HepG2 (cell line): Measurements from ENCODE around the gene PLEKHA6. TPM values are rescaled to one million over a fixed set of nuclear protein-coding genes. Genes with fewer than 3 reads are reported as not detected.
A peak's percentile ranks its signal among the peaks of the same experiment; 100 is the strongest.

Experiments used
- ATAC-seq: fragments of 200-7000 bp; cut with Tn5 transposase; 3 replicates; pipeline ENCODE4 v1.9.1; 2020; ENCODE audit warnings: mild to moderate bottlenecking, moderate library complexity
- BruUV-seq: library from RNA; stranded (reverse); fragments of 400-500 nt; replicated peaks from 2 replicates; lab custom pipeline; 2021; lab: Mats Ljungman, UMichigan
- CTCF ChIA-PET: fragments of 300-600 bp; formaldehyde crosslinking; extraction: SDS; loops from one replicate; lab custom pipeline; 2021; ENCODE audit warnings: low total read pairs, inconsistent platforms, low intra/inter-chr PET ratio; lab: Yijun Ruan, JAX
- POLR2A ChIA-PET: fragments of 350-600 bp; sonication (Branson Sonifier 250); formaldehyde crosslinking; loops from one replicate; lab custom pipeline; 2020; ENCODE audit warnings: antibody characterized with exemption, inconsistent platforms; lab: Yijun Ruan, JAX
- DNase-seq: peaks from one replicate; pipeline ENCODE4 v3.0.0-alpha.2; 2015; ENCODE audit warnings: low spot score
- FAIRE-seq: peaks from 3 replicates; lab custom pipeline; 2011; peaks lifted over from hg19 to GRCh38; lab: Jason Lieb, UNC
- H2AFZ ChIP-seq: one replicate; pipeline ENCODE4 v1.6.1; 2011; ENCODE audit warnings: low read length, inconsistent platforms
- H3K27ac ChIP-seq: fragments of 300-600 bp; 3 replicates; pipeline ENCODE4 v1.8.0; 2011; ENCODE audit warnings: mixed run types, mild to moderate bottlenecking, mixed read lengths, low read length, inconsistent platforms; ENCODE audit not compliant: insufficient read depth; ENCODE audit errors: extremely low read length
- H3K27me3 ChIP-seq, 2 experiments: fragments of 200-600 bp in 1 of 2; 2 replicates in 1 of 2; 3 replicates in 1 of 2; pipeline versions ENCODE4 v1.6.0 to v1.8.0; 2011; ENCODE audit warnings: low read length in 2 of 2, mild to moderate bottlenecking in 2 of 2, moderate library complexity in 2 of 2, inconsistent platforms in 1 of 2; ENCODE audit not compliant: insufficient read depth in 2 of 2, control insufficient read depth in 1 of 2
- H3K36me3 ChIP-seq, 2 experiments: fragments of 200-600 bp in 1 of 2; replicated peaks in 1 of 2; 2 replicates in 1 of 2; 3 replicates in 1 of 2; pipeline versions ENCODE4 v1.5.1 to v1.8.0; 2011; ENCODE audit warnings: low read length in 2 of 2, inconsistent platforms in 1 of 2; ENCODE audit not compliant: insufficient read depth in 2 of 2, control insufficient read depth in 1 of 2
- H3K4me1 ChIP-seq: 2 replicates; pipeline ENCODE4 v1.5.1; 2012; ENCODE audit warnings: low read length, inconsistent platforms; ENCODE audit not compliant: insufficient read depth
- H3K4me2 ChIP-seq: 2 replicates; pipeline ENCODE4 v1.6.0; 2011; ENCODE audit warnings: low read depth, low read length, inconsistent platforms
- H3K4me3 ChIP-seq, 3 experiments: fragments of 200-600 bp in 1 of 3; sonication (generic), shearing (Covaris generic) in 1 of 3; replicated peaks in 1 of 3; 2 replicates each; pipeline ENCODE4 v1.5.1; 2011 to 2016; ENCODE audit warnings: low read length in 3 of 3, inconsistent platforms in 2 of 3, low read depth in 2 of 3, mild to moderate bottlenecking in 2 of 3, control low read depth in 1 of 3, mixed read lengths in 1 of 3; ENCODE audit not compliant: insufficient read depth in 1 of 3
- H3K79me2 ChIP-seq: one replicate; pipeline ENCODE4 v1.6.1; 2011; ENCODE audit warnings: low read length, inconsistent platforms; ENCODE audit not compliant: insufficient read depth
- H3K9ac ChIP-seq: 2 replicates; pipeline ENCODE4 v1.6.0; 2011; ENCODE audit warnings: mild to moderate bottlenecking, low read depth, low read length, inconsistent platforms; ENCODE audit not compliant: insufficient read depth
- H3K9me3 ChIP-seq: 2 replicates; pipeline ENCODE4 v1.5.1; 2012; ENCODE audit warnings: mild to moderate bottlenecking, low read length
- H4K20me1 ChIP-seq: 2 replicates; pipeline ENCODE4 v1.6.0; 2011; ENCODE audit warnings: inconsistent platforms, mild to moderate bottlenecking, low read length, moderate library complexity; ENCODE audit not compliant: insufficient read depth
- HNRNPLL ChIP-seq: fragments of 200-400 bp; formaldehyde crosslinking; IDR thresholded peaks from 2 replicates; pipeline ENCODE4 v1.6.1; 2017; ENCODE audit warnings: mild to moderate bottlenecking, low read depth, low read length; ENCODE audit not compliant: poor library complexity, severe bottlenecking
- PRMT3 ChIP-seq: sonication (generic); formaldehyde crosslinking; IDR thresholded peaks from 2 replicates; pipeline ENCODE4 v1.8.1; 2022; ENCODE audit warnings: low read depth, mild to moderate bottlenecking, moderate library complexity, missing genetic modification reagents, borderline replicate concordance
- SALL2 ChIP-seq: sonication (generic); formaldehyde crosslinking; IDR thresholded peaks from 2 replicates; pipeline ENCODE4 v1.8.1; 2023; ENCODE audit warnings: mild to moderate bottlenecking, missing genetic modification reagents, inconsistent platforms
- SAP130 ChIP-seq: IDR thresholded peaks from 2 replicates; pipeline ENCODE4 v1.6.1; 2016; ENCODE audit warnings: low read depth
- SMC3 ChIP-seq: IDR thresholded peaks from 2 replicates; pipeline ENCODE4 v1.6.1; 2011; ENCODE audit warnings: low read length, improper control_type of control experiment
- SSRP1 ChIP-seq: IDR thresholded peaks from 2 replicates; pipeline ENCODE4 v1.6.1; 2016; ENCODE audit warnings: control low read depth
- TOE1 ChIP-seq: sonication (generic); formaldehyde crosslinking; IDR thresholded peaks from 2 replicates; pipeline ENCODE4 v1.4.0; 2020; ENCODE audit warnings: mild to moderate bottlenecking, missing genetic modification reagents
- ZNF234 ChIP-seq: sonication (generic); formaldehyde crosslinking; conservative IDR thresholded peaks from 2 replicates; pipeline ENCODE4 v1.5.1; 2020; ENCODE audit warnings: mild to moderate bottlenecking, missing genetic modification reagents
- ZNF274 ChIP-seq: sonication (generic); formaldehyde crosslinking; IDR thresholded peaks from 2 replicates; pipeline ENCODE4 v1.5.1; 2020; ENCODE audit warnings: mild to moderate bottlenecking, missing genetic modification reagents
- ZNF709 ChIP-seq: sonication (generic); formaldehyde crosslinking; IDR thresholded peaks from 2 replicates; pipeline ENCODE4 v1.5.0; 2020; ENCODE audit warnings: mild to moderate bottlenecking, missing genetic modification reagents
- ZZZ3 ChIP-seq: sonication (generic); formaldehyde crosslinking; IDR thresholded peaks from 2 replicates; pipeline ENCODE4 v1.4.0; 2020; ENCODE audit warnings: missing genetic modification reagents, mild to moderate bottlenecking, borderline replicate concordance
- WGBS: methylation state at CpG from one replicate; pipeline ENCODE4 v1.1.6; 2017; ENCODE audit warnings: low lambda C conversion rate; 5-methylcytosine and 5-hydroxymethylcytosine counted together
- in situ Hi-C: cut with HindIII; loops from 2 replicates; pipeline ENCODE4 v1.10.0; 2017; ENCODE audit warnings: low pct_unique_long_range_greater_than_20kb; ENCODE audit not compliant: extremely low pct_ligation_motif_present
- intact Hi-C: fragments of 100-400 bp; cut with micrococcal nuclease; formaldehyde crosslinking; loops from one replicate; pipeline ENCODE4 v1.10.0; 2022; ENCODE audit not compliant: unreplicated experiment
- polyA plus RNA-seq, 8 experiments: library from polyadenylated mRNA; depleted of rRNA in 3 of 8; stranded (reverse) in 7 of 8; unstranded in 1 of 8; fragments of >200 nt; fragmentation: Illumina TruSeq in 4 of 8; extraction: Trizol in 4 of 8; gene quantifications; 2 replicates each; pipeline versions ENCODE4 v1.2.1 to v1.2.3, GENCODE V29; 2011 to 2016; ENCODE audit warnings: low read depth in 4 of 8, missing spikeins in 1 of 8, mixed read lengths in 1 of 8; ENCODE audit not compliant: insufficient read depth in 1 of 8
- total RNA-seq, 5 experiments: library from RNA; depleted of rRNA; stranded (reverse); fragments of >200 nt; fragmentation: Illumina TruSeq; extraction: Trizol; gene quantifications; 2 replicates each; pipeline ENCODE4 v1.2.3, GENCODE V29; 2016; ENCODE audit warnings: low read depth in 1 of 5
- TF ChIP-seq, protein P1 (sequence below): sonication (generic); formaldehyde crosslinking; IDR thresholded peaks from 2 replicates; pipeline ENCODE4 v1.5.0; 2020; ENCODE audit warnings: missing genetic modification reagents
- TF ChIP-seq, protein P2 (sequence below): sonication (generic); formaldehyde crosslinking; IDR thresholded peaks from 2 replicates; pipeline ENCODE4 v1.8.0; 2022; ENCODE audit warnings: mild to moderate bottlenecking, missing genetic modification reagents; ENCODE audit not compliant: insufficient replicate concordance

PLEKHA6 gene
- total and polyA plus RNA-seq, 2 of the 13 experiments (the other 11 are each of a cell fraction or from before 2014, with no cell fraction given): 5.3 to 11.4 TPM

DNA sequence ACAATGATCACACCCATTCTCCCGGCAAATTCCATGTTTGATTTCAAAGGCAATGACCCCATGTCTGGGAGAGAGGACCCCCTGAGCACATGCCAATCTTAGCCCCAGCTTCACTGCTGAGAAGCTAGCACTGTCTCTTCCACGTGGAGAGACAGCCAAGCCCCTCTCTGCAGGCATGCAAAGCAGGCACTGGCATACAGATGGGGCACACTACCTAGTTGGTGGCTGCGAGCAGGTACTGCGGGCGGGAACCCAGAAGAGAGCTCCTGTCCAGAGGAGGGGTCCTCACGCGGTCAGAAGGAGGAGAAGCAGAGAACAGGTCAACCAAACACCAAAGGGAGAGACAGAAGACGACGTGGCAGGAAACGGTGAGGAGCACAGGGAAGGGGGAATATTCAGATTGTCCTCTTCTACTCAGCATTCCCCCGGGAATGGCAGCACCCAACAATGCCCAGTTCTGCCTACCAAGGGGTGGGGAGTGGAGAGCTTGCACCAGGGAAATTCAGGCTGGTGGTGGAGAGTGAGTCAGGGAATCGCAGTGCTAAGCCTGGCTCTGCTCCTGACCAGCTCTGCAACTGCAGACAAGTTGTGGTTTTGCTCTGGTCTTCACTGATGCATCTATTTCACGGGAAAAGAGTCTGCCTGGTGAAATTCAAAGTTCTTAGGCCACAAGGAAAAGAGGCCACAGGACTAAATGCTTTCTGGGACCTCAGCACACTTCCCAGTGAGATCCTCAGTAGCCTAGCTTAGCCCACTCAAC is 97.8 kb downstream of the PLEKHA6 start:
- DNase-seq (no peak), FAIRE-seq (no peak), ATAC-seq (no peak)
- intact Hi-C loops (no loop called here), in situ Hi-C loops (loop anchor here (5.0 kb wide), 1 partner anchor 100 kb away; no protein-coding TSS in a partner anchor)
- WGBS: 86% methylated on average over 13 of the region's 13 CpGs
- no peak overlapping the region for H3K27ac ChIP-seq
- H3K4me1 ChIP-seq: peaks cover 34% of the 10 kb centered on the region
- peaks cover 13 to 38% of the 10 kb centered on the region in 2 experiments; a peak in 4 of 5 replicates for H3K36me3 ChIP-seq
- no peaks in the 10 kb centered on the region for H4K20me1 ChIP-seq
- TF ChIP-seq, protein P1, sequence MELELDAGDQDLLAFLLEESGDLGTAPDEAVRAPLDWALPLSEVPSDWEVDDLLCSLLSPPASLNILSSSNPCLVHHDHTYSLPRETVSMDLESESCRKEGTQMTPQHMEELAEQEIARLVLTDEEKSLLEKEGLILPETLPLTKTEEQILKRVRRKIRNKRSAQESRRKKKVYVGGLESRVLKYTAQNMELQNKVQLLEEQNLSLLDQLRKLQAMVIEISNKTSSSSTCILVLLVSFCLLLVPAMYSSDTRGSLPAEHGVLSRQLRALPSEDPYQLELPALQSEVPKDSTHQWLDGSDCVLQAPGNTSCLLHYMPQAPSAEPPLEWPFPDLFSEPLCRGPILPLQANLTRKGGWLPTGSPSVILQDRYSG (CRISPR knock-in tag): no peak
- TF ChIP-seq SMC3 (no peak), SALL2 (no peak), HNRNPLL (no peak)
- POLR2A ChIA-PET: no interaction called here
- no peak overlapping the region for H3K9ac ChIP-seq
- no peaks in the 10 kb centered on the region for H3K27me3 ChIP-seq
- no peak overlapping the region for H3K4me2 ChIP-seq
- no peak overlapping the region for H3K4me3 ChIP-seq
- H2AFZ ChIP-seq: no peak overlapping the region
- CTCF ChIA-PET: no interaction called here
- H3K9me3 ChIP-seq: no peaks in the 10 kb centered on the region
- BruUV-seq: no TSS peak
- H3K79me2 ChIP-seq: no peaks in the 10 kb centered on the region

DNA sequence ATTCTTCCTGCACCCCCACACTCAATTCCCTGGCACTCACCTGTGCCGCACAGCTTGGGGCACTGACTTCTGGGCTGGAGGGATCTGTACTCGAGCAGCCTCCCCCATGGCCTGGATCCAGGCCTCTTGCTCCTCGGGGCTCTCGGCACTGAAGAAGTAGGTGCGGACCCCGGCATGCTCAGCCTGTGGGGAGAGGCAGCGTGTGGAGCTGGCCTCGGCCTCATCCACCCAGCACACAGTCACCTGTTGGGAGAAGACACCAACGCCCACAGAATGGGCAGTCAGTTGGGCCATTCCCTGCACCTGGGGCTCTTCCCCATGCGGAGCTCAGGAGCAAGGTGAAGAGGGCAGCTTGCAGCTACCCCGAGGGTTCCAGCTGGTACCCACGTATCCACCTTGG is 98.5 kb downstream of the PLEKHA6 start:
- Histone ChIP-seq H3K9ac (no peak overlapping the region), H4K20me1 (no peaks in the 10 kb centered on the region), H3K36me3 (peaks cover 16 to 40% of the 10 kb centered on the region in 2 experiments; a peak in 4 of 5 replicates), H3K4me2 (no peak overlapping the region), H3K27me3 (no peaks in the 10 kb centered on the region), H3K79me2 (no peaks in the 10 kb centered on the region), H2AFZ (no peak overlapping the region), H3K4me3 (no peak overlapping the region), H3K9me3 (no peaks in the 10 kb centered on the region), H3K4me1 (peaks cover 27% of the 10 kb centered on the region), H3K27ac (no peak overlapping the region)
- DNase-seq: no peak
- POLR2A ChIA-PET: interaction anchor here (1.0 kb wide), 1 partner anchor 47 kb away, joined by 4 read pairs; the partner anchor contains the start of gene GOLT1A
- WGBS: 92% methylated on average over 6 of the region's 12 CpGs
- no TSS peak for BruUV-seq
- CTCF ChIA-PET: no interaction called here
- ATAC-seq: no peak
- intact Hi-C loops (no loop called here), in situ Hi-C loops (loop anchor here (5.0 kb wide), 1 partner anchor 101 kb away; no protein-coding TSS in a partner anchor)
- no peak for FAIRE-seq
- TF ChIP-seq TOE1 (no peak), ZNF709 (CRISPR knock-in tag) (0 out of 2 replicates have a peak, but pooled peaks have one; percentile 24), SSRP1 (CRISPR knock-in tag) (no peak), SAP130 (CRISPR knock-in tag) (no peak), ZNF234 (CRISPR knock-in tag) (no peak), ZNF274 (CRISPR knock-in tag) (0 out of 2 replicates have a peak, but pooled peaks have one; percentile 4), PRMT3 (CRISPR knock-in tag) (no peak), ZZZ3 (CRISPR knock-in tag) (no peak)
- TF ChIP-seq, protein P2, sequence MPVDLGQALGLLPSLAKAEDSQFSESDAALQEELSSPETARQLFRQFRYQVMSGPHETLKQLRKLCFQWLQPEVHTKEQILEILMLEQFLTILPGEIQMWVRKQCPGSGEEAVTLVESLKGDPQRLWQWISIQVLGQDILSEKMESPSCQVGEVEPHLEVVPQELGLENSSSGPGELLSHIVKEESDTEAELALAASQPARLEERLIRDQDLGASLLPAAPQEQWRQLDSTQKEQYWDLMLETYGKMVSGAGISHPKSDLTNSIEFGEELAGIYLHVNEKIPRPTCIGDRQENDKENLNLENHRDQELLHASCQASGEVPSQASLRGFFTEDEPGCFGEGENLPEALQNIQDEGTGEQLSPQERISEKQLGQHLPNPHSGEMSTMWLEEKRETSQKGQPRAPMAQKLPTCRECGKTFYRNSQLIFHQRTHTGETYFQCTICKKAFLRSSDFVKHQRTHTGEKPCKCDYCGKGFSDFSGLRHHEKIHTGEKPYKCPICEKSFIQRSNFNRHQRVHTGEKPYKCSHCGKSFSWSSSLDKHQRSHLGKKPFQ (CRISPR knock-in tag): no peak
